GM18517 (cell line): ENCODE data around the gene STARD9.
"Not testable (repeated sequence)": the region's sequence is repeated elsewhere in the genome, so short reads cannot be mapped to it uniquely, and the experiment has no call there.

Experiments
- ATAC-seq: cut with Tn5 transposase; IDR thresholded peaks from one replicate; pipeline ENCODE4 v1.9.1; 2021; ENCODE audit warnings: mild to moderate bottlenecking, moderate library complexity; ENCODE audit not compliant: unreplicated experiment

Gene STARD9

DNA sequence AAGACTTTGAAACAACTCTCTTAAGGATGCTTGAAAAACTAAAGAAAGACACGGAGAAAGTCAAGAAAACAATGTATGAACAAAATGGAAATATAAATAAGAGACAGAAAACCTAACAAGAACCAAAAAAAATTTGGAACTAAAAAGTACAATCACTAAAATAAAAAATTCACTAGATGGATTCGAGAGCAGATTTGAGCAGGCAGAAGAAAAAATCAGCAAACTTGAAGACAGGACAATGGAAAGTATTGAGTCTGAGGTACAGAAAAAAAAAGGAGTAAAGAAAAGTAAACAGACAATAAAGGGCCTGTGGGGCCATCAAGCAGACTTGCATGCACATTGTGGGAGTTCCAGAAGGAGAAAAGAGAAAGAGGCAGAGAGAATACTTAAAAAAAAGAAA, 174.9 kb downstream of the STARD9 start:
- no peak for ATAC-seq

GRCh38 chr15:42759093-42759492, 183.7 kb downstream of the STARD9 start:
- ATAC-seq = no peak

- no peak for ATAC-seq
Measured at GRCh38 chr15:42760759-42761158, 185.4 kb downstream of the STARD9 start.

GRCh38 chr15:42761813-42762212, 186.4 kb downstream of the STARD9 start:
- ATAC-seq = not testable (repeated sequence)

- ATAC-seq = not testable (repeated sequence)
Measured at GRCh38 chr15:42764154-42764731, 188.8 kb downstream of the STARD9 start.

DNA sequence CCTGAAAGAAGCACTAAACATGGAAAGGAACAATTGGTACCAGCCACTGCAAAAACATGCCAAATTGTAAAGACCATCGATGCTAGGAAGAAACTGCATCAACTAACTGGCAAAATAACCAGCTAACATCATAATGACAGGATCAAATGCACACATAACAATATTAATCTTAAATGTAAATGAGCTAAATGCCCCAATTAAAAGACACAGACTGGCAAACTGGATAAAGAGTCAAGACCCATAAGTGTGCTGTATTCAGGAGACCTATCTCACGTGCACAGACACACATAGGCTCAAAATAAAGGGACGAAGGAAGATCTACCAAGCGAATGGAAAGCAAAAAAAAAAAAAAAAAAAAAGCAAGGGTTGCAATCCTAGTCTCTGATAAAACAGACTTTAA, 190.7 kb downstream of the STARD9 start:
- ATAC-seq = not testable (repeated sequence)
